GM18505 (cell line): ENCODE data around the gene PHYKPL.
A peak's percentile ranks its signal among the peaks of the same experiment; 100 is the strongest.
"Not testable (repeated sequence)": the region's sequence is repeated elsewhere in the genome, so short reads cannot be mapped to it uniquely, and the experiment has no call there.

Experiments
- ATAC-seq: cut with Tn5 transposase; IDR thresholded peaks from one replicate; pipeline ENCODE4 v1.9.1; 2021; ENCODE audit not compliant: unreplicated experiment
- POLR2A ChIP-seq: IDR thresholded peaks from 4 replicates; pipeline ENCODE4 v1.6.1; 2011; ENCODE audit warnings: borderline replicate concordance; ENCODE audit not compliant: insufficient read depth, insufficient read length; ENCODE audit errors: extremely low read depth

PHYKPL gene

DNA sequence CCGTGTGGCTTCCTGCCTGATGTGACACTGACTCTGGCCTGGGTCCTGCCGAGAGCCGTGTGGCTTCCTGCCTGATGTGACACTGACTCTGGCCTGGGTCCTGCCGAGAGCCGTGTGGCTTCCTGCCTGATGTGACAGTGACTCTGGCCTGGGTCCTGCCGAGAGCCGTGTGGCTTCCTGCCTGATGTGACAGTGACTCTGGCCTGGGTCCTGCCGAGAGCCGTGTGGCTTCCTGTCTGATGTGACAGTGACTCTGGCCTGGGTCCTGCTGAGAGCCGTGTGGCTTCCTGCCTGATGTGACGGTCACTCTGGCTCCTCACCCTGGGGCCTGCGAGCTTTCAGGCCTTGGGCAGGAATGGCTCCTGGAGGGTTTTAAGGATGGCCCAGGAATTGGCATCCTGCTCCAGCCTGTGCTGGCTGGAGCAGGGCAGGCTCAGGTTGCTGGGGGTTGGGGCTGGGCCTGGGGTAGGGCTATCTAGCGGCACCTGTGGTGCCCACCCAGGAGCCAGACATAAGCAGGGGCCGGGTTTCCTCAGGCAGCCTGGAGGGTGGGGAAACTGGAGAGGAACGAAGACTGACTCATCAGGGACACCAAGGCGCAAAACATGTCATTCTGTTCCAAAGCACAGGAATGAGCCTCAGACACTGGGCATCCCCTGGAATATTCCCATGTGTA lies 7.2 kb upstream of the PHYKPL start:
- not testable (repeated sequence) for ATAC-seq
- peak; percentile 27 for TF ChIP-seq POLR2A

DNA sequence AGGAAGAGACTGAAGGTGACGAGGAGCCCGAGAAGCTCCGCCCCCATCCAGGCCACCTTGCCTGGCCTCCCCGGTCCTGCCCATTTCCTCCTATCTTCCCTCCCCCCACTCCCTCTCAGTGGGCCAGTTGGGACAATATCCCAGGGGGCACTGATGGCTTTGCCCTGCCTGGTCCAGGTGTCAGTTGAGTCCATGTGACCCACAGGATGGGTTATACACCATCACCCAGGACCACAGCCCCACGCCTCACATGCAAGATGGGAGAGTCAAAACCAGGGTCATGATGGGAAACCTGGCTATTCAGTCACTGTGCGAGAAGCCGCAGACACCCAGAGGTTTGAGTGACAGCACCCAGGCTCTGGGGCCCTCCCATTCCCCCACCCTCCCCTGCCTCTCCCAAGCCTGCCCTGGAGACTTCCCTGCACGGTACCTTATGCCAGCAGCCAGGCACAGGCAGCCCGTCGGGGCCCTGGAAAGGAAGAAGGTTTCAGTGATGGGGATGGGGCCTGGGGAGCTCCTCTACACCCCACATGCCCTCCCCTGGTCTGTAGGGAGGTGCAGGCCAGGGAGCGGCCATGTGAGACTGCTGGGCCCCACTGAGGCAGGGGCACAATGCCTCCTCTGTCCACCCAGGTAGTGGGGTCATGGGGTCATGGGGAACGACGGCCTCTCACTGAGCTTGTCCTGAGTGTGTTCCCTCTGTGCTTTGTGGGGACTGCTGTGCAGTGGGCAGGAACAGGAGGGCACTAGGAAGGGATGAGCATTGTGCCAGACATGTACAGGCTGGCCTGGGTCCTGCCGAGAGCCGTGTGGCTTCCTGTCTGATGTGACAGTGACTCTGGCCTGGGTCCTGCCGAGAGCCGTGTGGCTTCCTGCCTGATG lies 6.3 kb upstream of the PHYKPL start:
- no peak for TF ChIP-seq POLR2A
- ATAC-seq, result no peak

DNA sequence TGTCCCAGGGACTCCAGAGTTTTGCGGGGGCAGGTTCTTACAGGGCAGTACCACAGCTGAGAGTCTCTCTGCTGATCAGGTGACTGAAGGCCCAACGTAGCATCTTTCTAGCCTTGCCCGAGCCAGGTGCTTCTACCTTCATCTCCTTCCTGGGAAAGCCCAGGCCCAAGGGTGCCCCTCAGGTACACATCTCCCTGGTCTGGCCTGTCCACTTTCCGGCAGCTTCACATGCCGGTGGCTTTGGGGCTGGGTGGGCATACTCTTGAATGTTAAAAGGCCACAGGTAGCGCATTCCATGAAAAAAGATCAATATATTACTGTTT lies 5.7 kb upstream of the PHYKPL start:
- ATAC-seq, result no peak
- no peak for TF ChIP-seq POLR2A

DNA sequence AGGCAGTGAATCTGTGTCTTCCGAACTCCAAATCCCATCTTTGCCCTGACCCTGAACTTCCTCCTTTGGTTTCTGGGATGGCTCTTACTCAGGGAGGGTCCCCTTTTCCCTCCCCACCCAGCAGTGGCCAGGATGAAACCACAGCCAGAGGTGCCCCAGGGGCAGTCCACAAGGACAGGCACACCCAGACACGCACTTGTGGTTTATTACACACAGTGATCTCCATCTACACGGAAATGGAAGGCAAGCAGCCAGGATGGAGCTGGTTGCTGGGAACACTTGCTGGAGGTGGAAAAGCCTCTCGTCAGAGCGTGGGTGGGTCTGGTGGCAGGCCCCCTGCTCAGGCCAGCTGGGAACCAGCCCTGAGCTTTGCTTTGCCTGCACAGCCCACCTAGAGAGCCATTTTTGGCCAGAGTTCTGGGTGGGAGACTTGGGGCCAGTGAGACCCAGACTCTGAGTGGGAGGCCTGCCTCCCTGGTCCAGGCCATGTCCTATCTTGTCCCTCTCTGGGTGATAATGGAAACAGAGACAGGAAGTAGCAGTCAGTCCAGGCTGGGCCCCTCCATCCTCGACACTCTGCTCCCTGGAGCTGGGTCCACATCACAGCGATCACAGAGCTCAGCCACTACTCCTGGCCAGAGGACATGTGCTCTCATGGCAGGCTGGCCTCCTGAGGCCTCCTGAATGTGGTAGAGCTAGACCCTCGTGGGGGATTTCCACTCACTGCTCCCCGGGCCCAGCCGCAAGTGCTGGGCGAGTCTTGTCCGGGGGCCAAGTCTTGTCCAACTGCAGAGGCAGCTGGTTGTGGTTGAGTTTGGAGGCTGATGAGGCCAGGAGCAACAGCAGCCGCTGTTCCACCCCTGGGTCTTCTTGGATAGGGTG lies 5.1 kb upstream of the PHYKPL start:
- no peak for ATAC-seq

DNA sequence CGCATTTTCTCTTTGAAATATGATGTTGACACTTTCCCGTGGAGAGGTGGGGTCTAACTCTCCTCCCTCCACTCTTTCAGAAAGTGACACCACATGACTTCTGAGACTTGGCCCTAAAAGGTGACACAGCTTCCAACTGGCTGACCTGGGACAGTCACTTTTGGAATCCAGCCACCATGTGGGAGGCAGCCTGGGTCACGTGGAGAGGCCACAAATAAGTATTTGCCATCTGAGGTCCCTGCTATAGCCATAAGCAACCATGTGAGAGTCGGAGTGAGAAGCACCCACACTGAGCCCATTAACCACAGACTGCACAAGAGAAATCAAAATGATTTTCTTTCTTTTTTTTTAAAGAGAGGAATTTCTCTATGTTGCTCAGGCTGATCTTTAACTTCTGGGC lies 4.1 kb upstream of the PHYKPL start:
- no peak for ATAC-seq
- TF ChIP-seq POLR2A, result no peak

More for the DNA sequence above, 5.1 kb upstream of the PHYKPL start:
- TF ChIP-seq POLR2A, result no peak

DNA sequence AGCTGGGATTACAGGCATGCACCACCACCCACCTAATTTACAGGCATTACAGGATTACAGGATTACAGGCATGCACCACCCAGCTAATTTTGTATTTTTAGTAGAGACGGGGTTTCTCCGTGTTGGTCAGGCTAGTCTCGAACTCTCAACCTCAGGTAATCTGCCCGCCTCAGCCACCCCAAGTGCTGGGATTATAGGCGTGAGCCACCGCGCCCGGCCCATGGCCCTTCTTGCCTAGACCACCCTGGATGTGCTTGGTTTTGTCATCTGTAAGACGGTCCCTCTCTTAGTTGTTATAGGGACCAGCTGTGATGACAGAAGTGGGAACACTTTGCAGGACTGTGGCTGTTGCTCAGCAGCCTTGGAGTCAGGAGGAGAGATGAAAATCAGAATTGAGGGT lies 3.5 kb upstream of the PHYKPL start:
- ATAC-seq, result no peak
- no peak for TF ChIP-seq POLR2A

DNA sequence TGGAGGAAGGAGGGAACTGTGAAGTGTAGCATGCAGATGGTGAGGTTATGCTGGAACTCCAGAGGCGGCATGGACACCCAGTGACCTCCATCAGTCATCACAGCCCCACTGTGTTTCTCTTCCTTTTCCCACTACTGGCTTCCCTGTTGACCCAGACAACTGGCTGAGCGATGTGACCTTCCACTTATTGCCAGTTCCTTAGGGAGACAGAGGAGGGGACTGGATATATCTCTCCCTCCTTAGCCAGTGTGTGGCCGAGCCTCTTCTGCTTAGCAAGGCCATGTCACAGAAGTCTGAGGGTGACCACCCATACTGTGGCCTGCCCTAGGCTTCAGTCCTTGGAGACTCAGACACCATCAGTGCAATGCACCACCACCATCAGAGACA lies 3.0 kb upstream of the PHYKPL start:
- TF ChIP-seq POLR2A, result no peak
- no peak for ATAC-seq

DNA sequence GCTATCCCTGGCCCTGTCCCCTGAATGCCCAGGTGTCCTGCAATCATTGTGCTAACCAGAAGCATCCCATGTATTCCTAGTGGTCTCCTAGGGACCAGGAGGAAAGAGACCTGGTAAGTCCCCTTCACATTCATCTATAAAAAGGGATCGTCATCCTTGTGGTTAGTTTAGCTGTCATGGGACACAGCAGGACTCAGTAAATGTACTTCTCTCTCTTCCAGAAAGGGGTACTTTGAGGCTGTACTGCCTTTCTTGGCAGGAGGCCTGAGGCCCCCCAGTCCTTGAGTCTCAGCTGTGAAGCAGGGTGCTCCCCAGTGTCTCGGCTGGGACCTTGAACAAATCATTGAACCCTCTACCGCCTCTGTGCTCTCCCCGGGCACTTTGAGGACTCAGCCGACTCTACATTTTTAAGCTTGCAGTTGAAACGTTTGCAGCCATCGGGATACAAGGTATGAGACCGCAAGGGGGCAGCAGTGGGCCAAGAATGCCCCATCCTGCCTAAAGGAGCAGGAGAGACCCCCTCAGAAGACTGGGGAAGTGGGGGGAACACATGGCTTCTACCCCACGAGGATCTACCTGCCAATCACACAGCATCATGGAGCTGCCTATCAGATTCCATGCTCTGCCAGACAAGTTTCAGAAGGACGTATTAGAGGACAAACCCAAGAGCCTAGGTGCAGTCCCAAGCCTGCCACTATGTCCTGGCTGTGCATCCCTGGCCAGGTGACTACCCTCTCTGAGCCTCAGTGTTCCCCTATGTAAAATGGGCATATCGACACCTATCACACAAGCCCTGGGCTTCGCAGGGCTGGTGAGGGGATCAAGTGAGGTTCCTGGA lies 2.4 kb upstream of the PHYKPL start:
- no peak for ATAC-seq
- no peak for TF ChIP-seq POLR2A

DNA sequence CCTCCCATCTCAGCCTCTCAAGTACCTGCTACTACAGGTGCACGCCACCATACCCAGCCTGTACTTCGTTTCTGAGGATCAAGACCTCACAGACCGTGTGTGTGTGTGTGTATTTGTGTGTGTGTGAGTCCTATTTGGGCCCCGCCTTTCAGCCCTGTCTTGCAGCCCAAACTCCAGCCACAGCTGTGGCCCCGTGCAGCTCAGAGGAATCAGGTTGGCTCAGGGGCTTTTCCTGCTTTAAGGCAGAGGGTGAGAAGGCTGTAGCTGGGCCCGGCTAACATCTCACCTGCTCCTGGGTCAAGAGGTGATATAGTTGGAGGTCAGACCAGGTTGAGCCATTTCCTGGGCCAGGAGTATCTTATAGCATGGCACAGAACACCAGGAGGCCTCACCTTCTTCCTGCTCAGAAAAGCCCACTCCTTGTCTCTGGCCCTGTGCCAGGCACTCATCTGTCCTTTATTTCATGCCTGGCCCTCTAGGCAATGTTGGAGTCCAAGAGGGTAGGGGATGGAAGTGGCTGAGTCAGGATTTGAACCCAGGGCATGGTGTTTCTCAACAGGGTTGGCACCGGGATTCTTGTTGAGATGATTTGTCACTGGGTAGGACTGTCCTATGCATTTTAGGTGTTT lies 1.6 kb upstream of the PHYKPL start:
- TF ChIP-seq POLR2A, result no peak
- ATAC-seq, result no peak

DNA sequence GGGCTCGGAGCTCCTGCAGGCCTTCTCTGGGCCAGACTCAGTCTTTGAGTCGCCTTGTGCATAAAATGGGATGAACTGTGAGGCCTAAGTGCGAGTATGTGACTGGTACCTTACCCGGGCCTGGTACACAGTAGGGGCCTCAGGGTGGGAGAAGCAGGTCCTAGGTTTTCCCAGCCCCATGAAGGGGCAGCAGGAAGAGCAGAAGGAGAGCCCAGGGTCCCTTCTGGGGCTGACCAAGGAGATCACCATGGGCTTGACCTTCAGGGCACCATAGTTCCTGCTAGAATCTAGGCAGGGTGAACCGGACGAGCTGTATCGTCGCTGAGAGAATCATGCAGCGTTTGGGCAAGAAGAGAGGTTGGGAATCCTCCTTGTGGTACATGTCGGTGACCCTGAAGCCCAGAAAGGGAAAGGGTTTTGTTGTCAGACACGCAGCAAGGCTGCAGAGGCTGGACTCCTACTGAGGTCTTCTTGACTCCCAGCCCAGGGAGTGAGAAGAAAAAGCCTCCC lies 373 bp upstream of the PHYKPL start:
- no peak for TF ChIP-seq POLR2A
- ATAC-seq, result no peak

DNA sequence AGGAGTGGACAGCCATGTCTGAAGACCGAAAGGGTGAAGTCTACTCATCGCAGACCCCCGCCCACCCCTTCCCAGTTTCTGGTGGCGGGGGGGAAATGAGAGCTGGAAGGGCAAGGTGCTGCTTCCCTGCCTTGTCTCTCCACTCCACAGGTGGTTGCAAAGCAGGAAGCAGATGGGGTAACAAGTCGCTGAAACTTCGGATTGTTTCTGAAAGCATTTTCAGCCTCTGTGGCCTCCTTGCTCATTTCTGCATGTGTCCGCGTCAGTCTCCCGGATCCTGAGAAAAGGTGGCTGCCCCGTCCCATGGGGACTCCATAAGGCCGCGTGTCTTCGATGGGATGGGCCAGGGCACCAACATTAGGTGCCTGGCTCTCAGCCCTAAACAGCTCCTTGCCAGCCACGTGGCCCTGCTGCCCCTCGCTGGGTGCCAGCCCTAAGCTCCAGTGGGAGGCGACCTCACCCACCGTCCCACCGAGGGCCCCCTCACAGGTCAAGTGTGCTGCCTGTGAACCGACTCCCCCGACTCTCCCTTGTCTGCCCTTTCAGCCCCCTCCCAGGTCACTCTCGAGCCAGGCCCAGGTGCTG lies 971 bp downstream of the PHYKPL start:
- no peak for ATAC-seq
- TF ChIP-seq POLR2A, result no peak

DNA sequence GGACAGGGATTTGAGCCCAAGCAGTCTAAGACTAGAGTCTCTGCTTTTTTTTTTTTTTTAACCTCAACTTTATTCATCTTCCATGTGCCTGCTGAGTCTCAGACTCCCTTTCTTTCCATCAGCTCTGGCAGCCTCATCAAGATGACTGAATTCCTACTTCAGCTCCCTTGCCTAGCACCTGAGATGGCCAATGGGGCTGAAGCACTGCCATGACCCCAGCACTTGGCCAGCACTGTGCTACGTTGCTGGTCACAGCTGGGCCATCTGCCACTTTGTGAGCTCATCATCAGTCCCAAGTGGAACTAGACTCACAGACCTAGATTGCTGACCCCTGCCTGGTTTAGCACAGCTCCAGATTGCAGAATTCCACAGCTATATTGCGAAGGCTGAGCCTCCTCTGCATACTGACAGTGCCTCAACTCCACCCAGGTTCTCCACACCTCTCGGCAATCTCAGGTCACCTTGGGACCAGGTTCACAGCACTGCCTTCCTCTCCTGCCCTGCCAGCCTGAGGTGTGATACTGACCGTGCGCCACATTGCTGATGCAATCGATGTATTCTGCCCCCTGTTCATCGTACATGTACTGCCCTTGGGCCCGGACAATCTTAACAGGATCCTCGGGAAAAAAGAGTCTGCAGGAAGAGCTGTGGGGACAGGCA lies 1.6 kb downstream of the PHYKPL start:
- no peak for TF ChIP-seq POLR2A
- ATAC-seq, result no peak

DNA sequence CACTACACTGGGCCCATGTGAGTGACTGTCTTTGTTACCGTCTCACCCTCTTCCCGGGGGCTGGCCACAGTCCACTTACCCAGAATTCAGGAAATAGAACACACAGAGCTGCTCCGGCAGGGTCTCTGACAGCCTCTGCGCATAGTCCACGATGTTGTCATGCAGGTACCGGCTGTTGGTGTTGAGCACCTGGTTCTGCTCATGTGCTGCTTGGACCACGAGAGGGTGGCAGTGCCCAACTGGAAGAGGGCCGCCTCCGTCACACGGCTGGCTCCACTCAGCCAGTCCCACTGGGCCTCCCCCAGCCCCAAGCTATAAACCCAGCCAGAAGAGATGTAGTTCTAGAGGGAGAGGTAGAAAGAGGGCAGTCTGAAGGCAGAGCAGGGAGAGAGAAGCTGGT lies 2.7 kb downstream of the PHYKPL start:
- ATAC-seq, result no peak
- TF ChIP-seq POLR2A, result no peak

DNA sequence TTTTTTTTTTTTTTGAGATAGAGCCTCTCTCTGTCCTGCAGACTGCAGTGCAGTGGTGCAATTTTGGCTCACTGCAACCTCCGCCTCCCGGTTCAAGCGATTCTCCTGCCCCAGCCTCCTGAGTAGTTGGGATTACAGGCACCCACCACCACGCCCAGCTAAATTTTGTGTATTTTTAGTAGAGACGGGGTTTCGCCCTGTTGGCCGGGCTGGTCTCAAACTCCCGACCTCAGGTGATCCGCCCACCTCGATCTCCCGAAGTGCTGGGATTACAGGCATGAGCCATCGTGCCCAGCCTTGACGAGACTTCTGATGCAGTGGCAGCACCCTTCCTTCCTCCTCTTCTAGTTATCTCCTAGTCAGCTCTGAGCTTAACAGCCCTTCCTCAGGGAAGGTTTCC lies 3.5 kb downstream of the PHYKPL start:
- ATAC-seq, result not testable (repeated sequence)
